Type B pancreatic cell (in vitro differentiated cells): ENCODE results near the gene PHTF2. TPM values are rescaled to one million over a fixed set of nuclear protein-coding genes. Genes with fewer than 3 reads are reported as not detected.

ENCODE experiments used
- DNase-seq: peaks from one replicate; pipeline ENCODE4 v3.0.0; 2021; ENCODE audit warnings: mixed read lengths; ENCODE audit not compliant: unreplicated experiment; ENCODE audit errors: extremely low spot score
- H3K27ac Mint-ChIP-seq: 2 replicates; pipeline ENCODE4 v1.8.0; 2021; ENCODE audit warnings: mild to moderate bottlenecking, mixed read lengths
- H3K27me3 Mint-ChIP-seq: 2 replicates; pipeline ENCODE4 v1.8.0; 2021; ENCODE audit warnings: mixed read lengths
- H3K36me3 Mint-ChIP-seq: 2 replicates; pipeline ENCODE4 v1.8.0; 2021; ENCODE audit warnings: mixed read lengths
- H3K4me1 Mint-ChIP-seq: one replicate; pipeline ENCODE4 v1.8.0; 2021; ENCODE audit warnings: mixed read lengths; ENCODE audit not compliant: unreplicated experiment
- H3K4me3 Mint-ChIP-seq: 2 replicates; pipeline ENCODE4 v1.8.0; 2021; ENCODE audit warnings: mild to moderate bottlenecking, mixed read lengths
- H3K9me3 Mint-ChIP-seq: 2 replicates; pipeline ENCODE4 v1.8.0; 2021; ENCODE audit warnings: mixed read lengths
- total RNA-seq: library from RNA; stranded (reverse); gene quantifications from 2 replicates; pipeline ENCODE4 v1.2.1, GENCODE V29; 2021; ENCODE audit warnings: low replicate concordance
- TF ChIP-seq, protein P1 (sequence below): fragments of 200-600 bp; sonication (generic); conservative IDR thresholded peaks from 2 replicates; pipeline ENCODE4 v1.5.0; 2021; ENCODE audit warnings: antibody characterized with exemption, mild to moderate bottlenecking

PHTF2 gene
- total RNA-seq, 1 donor from 2014 or later = 18.6 TPM

DNA sequence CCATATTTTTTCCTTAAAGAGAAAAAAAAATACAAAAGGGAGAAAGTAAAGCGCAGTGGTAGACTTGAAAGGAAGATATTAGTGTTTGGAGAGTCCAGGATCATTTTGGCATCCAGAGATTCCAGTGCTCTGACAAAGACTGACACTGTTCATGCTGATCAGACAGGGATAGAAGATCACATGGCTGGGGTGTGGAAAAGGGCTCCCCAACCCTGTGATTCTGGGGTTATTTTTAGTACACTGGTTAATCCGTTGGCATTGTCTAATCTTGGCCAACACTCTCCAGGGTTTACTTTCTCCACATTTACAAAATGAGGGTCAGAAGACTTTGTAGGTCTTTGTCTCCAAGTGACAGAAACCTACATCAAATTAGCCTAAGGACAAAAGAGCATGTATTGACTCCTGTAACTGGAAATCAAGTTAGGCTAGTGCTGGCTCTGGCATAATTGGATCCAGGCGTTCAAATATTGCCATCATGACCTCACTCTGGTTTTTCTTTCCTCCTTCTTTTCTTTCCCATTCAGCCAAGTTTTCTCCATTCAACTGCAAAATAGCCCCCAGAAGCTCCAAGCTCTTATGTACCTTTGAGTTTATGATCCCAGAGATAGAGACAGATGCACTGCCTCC is 181.6 kb downstream of the PHTF2 start:
- DNase-seq = no peak
- H3K4me1 Mint-ChIP-seq = no peaks in the 10 kb centered on the region
- H3K36me3 Mint-ChIP-seq = peaks cover 4% of the 10 kb centered on the region
- TF ChIP-seq, protein P1, sequence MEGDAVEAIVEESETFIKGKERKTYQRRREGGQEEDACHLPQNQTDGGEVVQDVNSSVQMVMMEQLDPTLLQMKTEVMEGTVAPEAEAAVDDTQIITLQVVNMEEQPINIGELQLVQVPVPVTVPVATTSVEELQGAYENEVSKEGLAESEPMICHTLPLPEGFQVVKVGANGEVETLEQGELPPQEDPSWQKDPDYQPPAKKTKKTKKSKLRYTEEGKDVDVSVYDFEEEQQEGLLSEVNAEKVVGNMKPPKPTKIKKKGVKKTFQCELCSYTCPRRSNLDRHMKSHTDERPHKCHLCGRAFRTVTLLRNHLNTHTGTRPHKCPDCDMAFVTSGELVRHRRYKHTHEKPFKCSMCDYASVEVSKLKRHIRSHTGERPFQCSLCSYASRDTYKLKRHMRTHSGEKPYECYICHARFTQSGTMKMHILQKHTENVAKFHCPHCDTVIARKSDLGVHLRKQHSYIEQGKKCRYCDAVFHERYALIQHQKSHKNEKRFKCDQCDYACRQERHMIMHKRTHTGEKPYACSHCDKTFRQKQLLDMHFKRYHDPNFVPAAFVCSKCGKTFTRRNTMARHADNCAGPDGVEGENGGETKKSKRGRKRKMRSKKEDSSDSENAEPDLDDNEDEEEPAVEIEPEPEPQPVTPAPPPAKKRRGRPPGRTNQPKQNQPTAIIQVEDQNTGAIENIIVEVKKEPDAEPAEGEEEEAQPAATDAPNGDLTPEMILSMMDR = no peak
- peaks cover 3% of the 10 kb centered on the region for H3K27me3 Mint-ChIP-seq
- no peak overlapping the region for H3K4me3 Mint-ChIP-seq
- H3K27ac Mint-ChIP-seq = no peak overlapping the region
- no peaks in the 10 kb centered on the region for H3K9me3 Mint-ChIP-seq

DNA sequence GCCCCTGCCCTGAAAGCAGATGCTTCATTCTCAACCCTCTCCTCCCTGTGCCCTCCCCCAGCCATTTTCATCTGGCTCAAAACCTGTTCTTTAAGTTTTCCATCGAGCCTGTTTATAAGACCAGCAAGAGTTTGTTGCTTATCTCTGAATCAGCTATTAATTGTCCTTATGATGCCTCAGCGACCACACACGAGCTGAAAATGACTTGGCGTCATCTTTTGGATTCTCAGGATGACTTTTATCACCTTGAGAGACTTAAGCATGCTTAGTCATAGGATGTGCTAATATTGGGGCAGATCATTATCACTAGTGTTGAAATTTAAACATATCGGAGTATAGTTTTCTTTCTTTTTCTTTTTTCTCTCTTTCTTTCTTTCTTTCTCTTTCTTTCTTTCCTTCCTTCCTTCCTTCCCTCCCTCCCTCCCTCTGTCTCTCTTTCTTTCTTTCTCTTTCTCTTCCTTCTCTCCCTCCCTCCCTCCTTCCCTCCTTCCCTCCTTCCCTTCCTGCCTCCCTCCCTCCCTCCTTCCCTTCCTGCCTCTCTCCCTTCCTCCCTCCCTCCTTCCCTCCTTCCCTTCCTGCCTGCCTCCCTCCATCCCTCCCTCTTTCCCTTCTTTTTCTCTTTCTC is 184.5 kb downstream of the PHTF2 start:
- TF ChIP-seq, protein P1 = no peak
- no peak overlapping the region for H3K27ac Mint-ChIP-seq
- DNase-seq = no peak
- H3K27me3 Mint-ChIP-seq = peaks cover 3% of the 10 kb centered on the region
- H3K36me3 Mint-ChIP-seq = peaks cover 4% of the 10 kb centered on the region
- H3K9me3 Mint-ChIP-seq = no peaks in the 10 kb centered on the region
- no peaks in the 10 kb centered on the region for H3K4me1 Mint-ChIP-seq
- H3K4me3 Mint-ChIP-seq = no peak overlapping the region

DNA sequence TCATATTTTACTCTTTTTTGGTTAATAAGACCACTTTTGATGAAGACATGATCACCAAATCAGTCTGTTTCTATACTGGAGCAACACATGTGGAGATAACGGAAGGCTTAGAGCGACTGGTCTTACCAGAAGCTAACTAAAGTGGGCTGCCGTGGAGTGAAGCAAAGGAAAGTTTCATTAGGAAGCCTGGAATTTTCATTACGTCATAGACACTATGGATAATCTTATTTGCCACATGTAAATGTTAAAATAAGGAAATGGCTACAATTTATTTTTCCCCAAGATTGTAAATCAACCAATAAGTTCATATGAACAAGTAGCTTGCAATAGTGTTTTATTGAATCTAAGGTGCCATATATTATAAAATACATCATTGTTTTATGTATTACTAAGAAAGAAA is 185.4 kb downstream of the PHTF2 start:
- Mint-ChIP-seq H3K36me3 (peaks cover 4% of the 10 kb centered on the region), H3K4me1 (no peaks in the 10 kb centered on the region)

DNA sequence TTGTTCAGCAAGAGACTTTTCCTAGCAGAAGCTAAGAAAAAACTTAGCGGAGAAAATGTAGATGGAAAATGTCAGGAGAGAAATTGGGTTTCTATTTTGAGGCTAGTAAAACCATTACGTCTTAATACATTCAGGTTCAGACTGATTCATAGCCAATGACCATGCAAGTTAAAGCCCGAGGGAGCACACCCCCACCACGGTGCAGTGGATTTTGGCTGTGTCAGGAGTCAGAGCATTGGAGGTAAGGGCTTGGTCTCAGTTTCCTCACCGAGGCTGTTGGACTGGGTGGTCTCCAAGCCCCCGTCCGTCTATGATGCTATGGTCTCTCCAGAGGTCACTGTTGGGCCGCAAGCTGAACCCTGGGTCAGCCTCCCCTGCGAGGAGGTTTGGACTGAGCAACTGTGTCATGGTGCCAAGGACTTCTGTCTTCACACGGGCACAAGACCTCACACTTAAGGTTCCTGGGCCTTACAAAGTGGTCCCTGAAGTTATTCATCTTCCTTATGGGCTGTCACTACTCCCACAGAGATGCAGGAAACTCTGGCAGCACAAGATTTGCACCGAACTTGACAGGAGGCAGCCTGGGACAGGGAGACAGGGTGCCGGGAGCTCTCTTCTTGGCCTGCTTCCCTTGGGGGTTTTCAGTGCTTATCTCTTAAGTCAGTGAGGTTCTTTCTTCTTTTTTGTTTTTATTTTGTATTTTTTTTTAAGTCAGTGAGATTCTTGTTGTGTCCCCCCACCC is 186.8 kb downstream of the PHTF2 start:
- Mint-ChIP-seq H3K27ac (no peak overlapping the region), H3K4me3 (no peak overlapping the region), H3K36me3 (no peaks in the 10 kb centered on the region), H3K9me3 (no peaks in the 10 kb centered on the region), H3K27me3 (no peaks in the 10 kb centered on the region), H3K4me1 (no peaks in the 10 kb centered on the region)
- no peak for DNase-seq
- TF ChIP-seq, protein P1 = no peak

More for the DNA sequence above, 185.4 kb downstream of the PHTF2 start:
- no peaks in the 10 kb centered on the region for H3K9me3 Mint-ChIP-seq
- H3K27ac Mint-ChIP-seq = no peak overlapping the region
- H3K4me3 Mint-ChIP-seq = no peak overlapping the region
- H3K27me3 Mint-ChIP-seq = peaks cover 3% of the 10 kb centered on the region
- TF ChIP-seq, protein P1 = no peak
- DNase-seq = no peak

DNA sequence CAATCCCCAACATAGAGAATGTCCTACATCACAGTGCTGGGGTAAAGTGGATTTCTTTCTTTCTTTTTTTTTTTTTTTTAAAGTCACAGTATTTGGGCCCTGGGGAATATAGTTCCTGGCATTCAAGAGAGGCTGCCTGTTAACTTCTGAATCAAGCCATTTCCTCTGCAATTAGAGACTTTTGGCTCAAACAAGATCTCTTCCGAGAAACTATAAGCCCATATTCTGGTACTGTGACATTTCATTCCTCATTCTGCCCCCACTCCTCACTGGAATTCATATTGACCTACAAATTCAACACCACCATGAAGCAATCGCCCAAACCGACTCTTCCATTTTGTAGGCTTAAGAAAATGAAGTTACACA is 187.4 kb downstream of the PHTF2 start:
- no peak for DNase-seq
- H3K4me3 Mint-ChIP-seq = no peak overlapping the region
- no peaks in the 10 kb centered on the region for H3K36me3 Mint-ChIP-seq
- no peaks in the 10 kb centered on the region for H3K4me1 Mint-ChIP-seq
- no peaks in the 10 kb centered on the region for H3K27me3 Mint-ChIP-seq
- no peak overlapping the region for H3K27ac Mint-ChIP-seq
- TF ChIP-seq, protein P1 = no peak
- H3K9me3 Mint-ChIP-seq = no peaks in the 10 kb centered on the region
